ENCODE results near the gene CDKL4. TPM values are rescaled to one million over a fixed set of nuclear protein-coding genes. Genes with fewer than 3 reads are reported as not detected.

The CDKL4 gene
- total RNA-seq, 4 donors from 2014 or later = 0.34 to 2.5 (median 0.96) TPM

GRCh38 chr2:39150890-39151497 is 92.8 kb downstream of the CDKL4 start:
- H3K27ac ChIP-seq = no peak overlapping the region
- no peak overlapping the region for H3K4me3 ChIP-seq (replicated peaks in 1 of 3)
- no peak for DNase-seq
- H3K4me1 ChIP-seq = no peaks in the 10 kb centered on the region
- H3K27me3 ChIP-seq = no peaks in the 10 kb centered on the region
- H3K36me3 ChIP-seq = no peaks in the 10 kb centered on the region
- intact Hi-C loops (cut with DNase I) = no loop called here
- WGBS, 2 donors = 82 to 87% methylated on average over 9 of the region's 9 CpGs
- H3K9me3 ChIP-seq = no peaks in the 10 kb centered on the region
- no peak for TF ChIP-seq POLR2A (IDR thresholded peaks at IDR 0.05)
- TF ChIP-seq, protein P1, sequence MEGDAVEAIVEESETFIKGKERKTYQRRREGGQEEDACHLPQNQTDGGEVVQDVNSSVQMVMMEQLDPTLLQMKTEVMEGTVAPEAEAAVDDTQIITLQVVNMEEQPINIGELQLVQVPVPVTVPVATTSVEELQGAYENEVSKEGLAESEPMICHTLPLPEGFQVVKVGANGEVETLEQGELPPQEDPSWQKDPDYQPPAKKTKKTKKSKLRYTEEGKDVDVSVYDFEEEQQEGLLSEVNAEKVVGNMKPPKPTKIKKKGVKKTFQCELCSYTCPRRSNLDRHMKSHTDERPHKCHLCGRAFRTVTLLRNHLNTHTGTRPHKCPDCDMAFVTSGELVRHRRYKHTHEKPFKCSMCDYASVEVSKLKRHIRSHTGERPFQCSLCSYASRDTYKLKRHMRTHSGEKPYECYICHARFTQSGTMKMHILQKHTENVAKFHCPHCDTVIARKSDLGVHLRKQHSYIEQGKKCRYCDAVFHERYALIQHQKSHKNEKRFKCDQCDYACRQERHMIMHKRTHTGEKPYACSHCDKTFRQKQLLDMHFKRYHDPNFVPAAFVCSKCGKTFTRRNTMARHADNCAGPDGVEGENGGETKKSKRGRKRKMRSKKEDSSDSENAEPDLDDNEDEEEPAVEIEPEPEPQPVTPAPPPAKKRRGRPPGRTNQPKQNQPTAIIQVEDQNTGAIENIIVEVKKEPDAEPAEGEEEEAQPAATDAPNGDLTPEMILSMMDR (IDR thresholded peaks at IDR 0.05) = no peak

- DNase-seq = no peak
- intact Hi-C loops (cut with DNase I) = no loop called here
- Histone ChIP-seq H3K27ac (no peak overlapping the region), H3K4me3 (replicated peaks in 1 of 3) (no peak overlapping the region), H3K4me1 (no peaks in the 10 kb centered on the region), H3K27me3 (no peaks in the 10 kb centered on the region), H3K36me3 (no peaks in the 10 kb centered on the region), H3K9me3 (no peaks in the 10 kb centered on the region)
- 94% methylated on average over 6 of the region's 6 CpGs for WGBS, 2 donors
- TF ChIP-seq POLR2A (IDR thresholded peaks at IDR 0.05) = no peak
- TF ChIP-seq, protein P1 (IDR thresholded peaks at IDR 0.05) = no peak
These were observed 93.6 kb downstream of the CDKL4 start for GRCh38 chr2:39150102-39150562.

GRCh38 chr2:39146630-39147029 is 97.1 kb downstream of the CDKL4 start:
- H3K4me1 ChIP-seq = no peaks in the 10 kb centered on the region
- no peak for TF ChIP-seq POLR2A (IDR thresholded peaks at IDR 0.05)
- TF ChIP-seq, protein P1 (IDR thresholded peaks at IDR 0.05) = no peak
- no peak overlapping the region for H3K4me3 ChIP-seq (replicated peaks in 1 of 3)
- H3K27ac ChIP-seq = no peak overlapping the region
- no peaks in the 10 kb centered on the region for H3K9me3 ChIP-seq
- no peaks in the 10 kb centered on the region for H3K27me3 ChIP-seq
- intact Hi-C loops (cut with DNase I) = no loop called here
- H3K36me3 ChIP-seq = no peaks in the 10 kb centered on the region
- DNase-seq = no peak

DNA sequence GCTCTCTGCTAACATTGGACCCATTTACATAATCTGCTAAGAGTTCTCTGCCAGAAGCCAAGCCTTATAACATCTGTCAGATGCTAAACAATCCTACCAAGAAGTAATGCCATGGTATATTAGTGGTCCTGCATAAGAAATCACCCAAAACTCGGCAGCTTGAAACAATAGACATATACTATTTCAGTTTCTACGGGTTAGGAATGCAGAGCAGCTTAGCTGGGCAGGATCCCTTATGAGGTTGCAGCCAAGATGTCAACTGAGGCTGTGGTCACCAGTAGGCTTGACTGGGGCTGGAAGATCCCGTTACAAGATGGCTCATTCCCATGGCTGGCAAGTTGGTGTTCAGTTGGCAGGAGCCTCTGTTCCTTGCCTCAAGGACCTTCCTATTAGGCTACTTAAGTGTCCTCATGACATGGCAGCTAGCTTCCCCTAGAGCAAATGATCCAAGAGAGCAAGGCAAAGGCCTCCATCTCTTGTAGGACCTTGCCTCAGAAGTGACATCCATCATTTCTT is 97.8 kb downstream of the CDKL4 start:
- H3K27me3 ChIP-seq = no peaks in the 10 kb centered on the region
- no peak overlapping the region for H3K4me3 ChIP-seq (replicated peaks in 1 of 3)
- 80 to 95% methylated on average over 3 of the region's 3 CpGs for WGBS, 2 donors
- H3K36me3 ChIP-seq = no peaks in the 10 kb centered on the region
- no peaks in the 10 kb centered on the region for H3K9me3 ChIP-seq
- intact Hi-C loops (cut with DNase I) = no loop called here
- TF ChIP-seq, protein P1 (IDR thresholded peaks at IDR 0.05) = no peak
- TF ChIP-seq POLR2A (IDR thresholded peaks at IDR 0.05) = no peak
- H3K27ac ChIP-seq = no peak overlapping the region
- DNase-seq = no peak
- H3K4me1 ChIP-seq = no peaks in the 10 kb centered on the region

DNA sequence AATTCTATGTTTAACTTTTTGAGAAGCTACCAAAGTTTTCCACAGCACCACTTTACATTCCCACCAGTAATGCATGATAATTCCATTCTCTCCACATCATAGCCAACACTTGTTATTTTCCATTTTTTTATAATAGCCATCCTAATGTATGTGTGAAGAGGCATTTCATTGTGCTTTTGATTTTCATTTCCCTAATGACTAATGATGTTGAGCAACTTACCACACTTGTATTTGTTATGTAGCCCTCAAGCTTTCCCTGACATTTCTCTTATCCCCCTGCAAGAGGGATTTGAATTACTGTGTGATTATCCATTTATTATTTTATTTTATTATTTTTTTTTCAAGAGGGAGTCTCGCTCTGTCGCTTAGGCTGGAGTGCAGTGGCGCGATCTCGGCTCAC is 99.4 kb downstream of the CDKL4 start:
- TF ChIP-seq, protein P1 (IDR thresholded peaks at IDR 0.05) = no peak
- TF ChIP-seq POLR2A (IDR thresholded peaks at IDR 0.05) = no peak
- no peaks in the 10 kb centered on the region for H3K27me3 ChIP-seq
- no peaks in the 10 kb centered on the region for H3K9me3 ChIP-seq
- intact Hi-C loops (cut with DNase I) = no loop called here
- H3K27ac ChIP-seq = no peak overlapping the region
- WGBS, 2 donors = 98 to 99% methylated on average over 5 of the region's 5 CpGs
- no peak overlapping the region for H3K4me3 ChIP-seq (replicated peaks in 1 of 3)
- no peaks in the 10 kb centered on the region for H3K4me1 ChIP-seq
- H3K36me3 ChIP-seq = no peaks in the 10 kb centered on the region
- no peak for DNase-seq

Measured in thyroid gland (tissue), 4 donors.